WTC11 (cell line): ENCODE measurements around the gene PCED1A. TPM values are rescaled to one million over a fixed set of nuclear protein-coding genes. Genes with fewer than 3 reads are reported as not detected.
A peak's percentile ranks its signal among the peaks of the same experiment; 100 is the strongest.

Source experiments
- ATAC-seq: fragments of 200-7000 bp; cut with Tn5 transposase; 2 replicates; pipeline ENCODE4 v1.10.0; 2021; ENCODE audit warnings: mild to moderate bottlenecking, moderate library complexity
- CTCF ChIA-PET: fragments of 300-600 bp; sonication (Branson Sonifier 250); formaldehyde crosslinking; loops from one replicate; lab custom pipeline; 2021; ENCODE audit warnings: antibody characterized with exemption; lab: Charles Lee
- POLR2A ChIA-PET: fragments of 350-600 bp; sonication (Branson Sonifier 250); formaldehyde crosslinking; loops from one replicate; lab custom pipeline; 2021; ENCODE audit warnings: antibody characterized with exemption; lab: Charles Lee
- DNase-seq: peaks from one replicate; pipeline ENCODE4 v3.0.0; 2021; ENCODE audit warnings: low spot score
- H3K27ac Mint-ChIP-seq: 2 replicates; pipeline ENCODE4 v1.8.0; 2021; ENCODE audit warnings: mixed read lengths
- H3K27me3 Mint-ChIP-seq: 2 replicates; pipeline ENCODE4 v1.8.0; 2021; ENCODE audit warnings: low read depth, mild to moderate bottlenecking, moderate library complexity, mixed read lengths
- H3K36me3 Mint-ChIP-seq: 2 replicates; pipeline ENCODE4 v1.8.0; 2021; ENCODE audit warnings: mixed read lengths
- H3K4me1 Mint-ChIP-seq: 2 replicates; pipeline ENCODE4 v1.8.0; 2022; ENCODE audit warnings: mixed read lengths
- H3K4me3 Mint-ChIP-seq: 2 replicates; pipeline ENCODE4 v1.8.0; 2021; ENCODE audit warnings: mild to moderate bottlenecking, moderate library complexity, mixed read lengths
- H3K9me3 Mint-ChIP-seq: 2 replicates; pipeline ENCODE4 v1.8.0; 2021; ENCODE audit warnings: mixed read lengths
- ARID4B ChIP-seq: sonication (generic); formaldehyde crosslinking; IDR thresholded peaks from 2 replicates; pipeline ENCODE4 v1.8.0; 2023; ENCODE audit warnings: missing genetic modification reagents, mild to moderate bottlenecking, borderline replicate concordance
- ATF3 ChIP-seq: sonication (generic); formaldehyde crosslinking; conservative IDR thresholded peaks from 2 replicates; pipeline ENCODE4 v1.8.1; 2022; ENCODE audit warnings: mild to moderate bottlenecking, missing genetic modification reagents
- CTCF ChIP-seq: fragments of 200-600 bp; IDR thresholded peaks from 2 replicates; pipeline ENCODE4 v1.8.0; 2022; ENCODE audit warnings: antibody characterized with exemption
- EMX1 ChIP-seq: fragments of 250-450 bp; sonication (Bioruptor Pico); IDR thresholded peaks from 2 replicates; pipeline ENCODE4 v1.8.0; 2021; ENCODE audit warnings: mild to moderate bottlenecking
- ESRRA ChIP-seq: sonication (generic); formaldehyde crosslinking; IDR thresholded peaks from 2 replicates; pipeline ENCODE4 v1.8.1; 2022; ENCODE audit warnings: mild to moderate bottlenecking, missing genetic modification reagents, borderline replicate concordance
- FOXK1 ChIP-seq: sonication (generic); formaldehyde crosslinking; IDR thresholded peaks from 2 replicates; pipeline ENCODE4 v1.8.0; 2022; ENCODE audit warnings: mild to moderate bottlenecking, moderate library complexity, missing genetic modification reagents
- HMGA2 ChIP-seq: fragments of 250-450 bp; sonication (Bioruptor Pico); IDR thresholded peaks from 2 replicates; pipeline ENCODE4 v1.4.0; 2021; ENCODE audit warnings: mild to moderate bottlenecking, moderate library complexity
- NFATC4 ChIP-seq: fragments of 250-450 bp; sonication (Bioruptor Pico); IDR thresholded peaks from 2 replicates; pipeline ENCODE4 v1.9.0; 2021; ENCODE audit warnings: mild to moderate bottlenecking
- NFE2L1 ChIP-seq: sonication (generic); formaldehyde crosslinking; IDR thresholded peaks from 2 replicates; pipeline ENCODE4 v1.8.1; 2023; ENCODE audit warnings: missing genetic modification reagents
- NR2C2 ChIP-seq: sonication (generic); formaldehyde crosslinking; IDR thresholded peaks from 2 replicates; pipeline ENCODE4 v1.8.0; 2022; ENCODE audit warnings: mild to moderate bottlenecking, missing genetic modification reagents
- PRRX2 ChIP-seq: fragments of 250-450 bp; sonication (Bioruptor Pico); IDR thresholded peaks from 2 replicates; pipeline ENCODE4 v1.8.0; 2021; ENCODE audit warnings: mild to moderate bottlenecking
- STAT6 ChIP-seq: sonication (generic); formaldehyde crosslinking; conservative IDR thresholded peaks from 2 replicates; pipeline ENCODE4 v1.8.1; 2023; ENCODE audit warnings: mild to moderate bottlenecking, low read depth, missing genetic modification reagents, moderate library complexity
- TCF7 ChIP-seq: sonication (generic); formaldehyde crosslinking; IDR thresholded peaks from 2 replicates; pipeline ENCODE4 v1.8.0; 2022; ENCODE audit warnings: mild to moderate bottlenecking, low read depth, missing genetic modification reagents, moderate library complexity
- TEAD4 ChIP-seq: sonication (generic); formaldehyde crosslinking; IDR thresholded peaks from 2 replicates; pipeline ENCODE4 v1.8.0; 2022; ENCODE audit warnings: mild to moderate bottlenecking, missing genetic modification reagents
- USF2 ChIP-seq: sonication (generic); formaldehyde crosslinking; IDR thresholded peaks from 2 replicates; pipeline ENCODE4 v1.8.1; 2023; ENCODE audit warnings: mild to moderate bottlenecking, missing genetic modification reagents, moderate library complexity
- ZNF219 ChIP-seq: sonication (generic); formaldehyde crosslinking; IDR thresholded peaks from 2 replicates; pipeline ENCODE4 v1.8.0; 2023; ENCODE audit warnings: missing genetic modification reagents, mild to moderate bottlenecking, borderline replicate concordance
- ZNF317 ChIP-seq: sonication (generic); formaldehyde crosslinking; IDR thresholded peaks from 2 replicates; pipeline ENCODE4 v1.8.1; 2023; ENCODE audit warnings: low read depth, mild to moderate bottlenecking, moderate library complexity, missing genetic modification reagents, borderline replicate concordance
- ZNF396 ChIP-seq: fragments of 250-450 bp; sonication (Bioruptor Pico); IDR thresholded peaks from 2 replicates; pipeline ENCODE4 v1.8.0; 2021; ENCODE audit warnings: mild to moderate bottlenecking, moderate library complexity, borderline replicate concordance
- ZNF532 ChIP-seq: fragments of 250-450 bp; sonication (Bioruptor Pico); IDR thresholded peaks from 2 replicates; pipeline ENCODE4 v1.9.0; 2021; ENCODE audit warnings: mild to moderate bottlenecking, borderline replicate concordance
- total RNA-seq: library from RNA; stranded (reverse); gene quantifications from 3 replicates; pipeline ENCODE4 v1.2.3, GENCODE V29; 2021

PCED1A gene
- total RNA-seq, 1 experiment from 2014 or later, result 19.7 TPM

GRCh38 chr20:2873010-2873746 is 32.7 kb upstream of the PCED1A start, which contains the start of gene PTPRA:
Gene PTPRA, plus strand, starts transcription at chr20:2873481. Its CDS starts 90,797 bp downstream, at chr20:2964278.
- ChIA-PET POLR2A (interaction anchor here (1.4 kb wide), 1 partner anchor 172 kb away, joined by 3 read pairs; the partner anchor contains the start of gene MRPS26), CTCF (interaction anchor here (0.7 to 1.2 kb wide), 8 partner anchors 31 to 185 kb away, joined by 3 to 4 read pairs (median 3); no protein-coding TSS in a partner anchor)
- Mint-ChIP-seq H3K4me1 (peaks cover 30% of the 10 kb centered on the region), H3K9me3 (no peaks in the 10 kb centered on the region), H3K36me3 (peaks cover 5% of the 10 kb centered on the region), H3K27ac (peak within 1 kb of the TSS; percentile 70), H3K27me3 (peaks cover 21% of the 10 kb centered on the region), H3K4me3 (peak within 1 kb of the TSS; percentile 90)
- peak; percentile 87 for ATAC-seq
- DNase-seq, result peak; percentile 90
- no peak for TF ChIP-seq NR2C2 (CRISPR knock-in tag)
- no peak for TF ChIP-seq NFE2L1
- no peak for TF ChIP-seq ATF3 (CRISPR knock-in tag)
- no peak for TF ChIP-seq HMGA2 (CRISPR knock-in tag)
- no peak for TF ChIP-seq ZNF532 (CRISPR knock-in tag)
- no peak for TF ChIP-seq CTCF
- peak; percentile 49 for TF ChIP-seq FOXK1 (CRISPR knock-in tag)
- no peak for TF ChIP-seq ZNF317 (CRISPR knock-in tag)
- TF ChIP-seq USF2 (CRISPR knock-in tag), result no peak; the same call in 1 of the 2 replicates
- no peak for TF ChIP-seq EMX1 (CRISPR knock-in tag)
- no peak for TF ChIP-seq TEAD4 (CRISPR knock-in tag)
- TF ChIP-seq ZNF396 (CRISPR knock-in tag), result no peak
- no peak for TF ChIP-seq ARID4B
- TF ChIP-seq NFATC4 (CRISPR knock-in tag), result no peak
- TF ChIP-seq PRRX2 (CRISPR knock-in tag), result no peak
- no peak for TF ChIP-seq ZNF219
- no peak for TF ChIP-seq TCF7 (CRISPR knock-in tag)
- no peak for TF ChIP-seq STAT6 (CRISPR knock-in tag)
- TF ChIP-seq ESRRA (CRISPR knock-in tag), result no peak
